Stimulated activated CD4-positive, alpha-beta T cell treated with anti-CD3 and anti-CD28 coated beads, Interleukin-1b, Interleukin-23, amount 100 ng/mL, for 48 hours (primary cell): Measurements from ENCODE around the gene PAXX.

Experiments used
- DNase-seq: peaks from one replicate; pipeline ENCODE4 v3.0.0-alpha.2; 2020

The PAXX gene

DNA sequence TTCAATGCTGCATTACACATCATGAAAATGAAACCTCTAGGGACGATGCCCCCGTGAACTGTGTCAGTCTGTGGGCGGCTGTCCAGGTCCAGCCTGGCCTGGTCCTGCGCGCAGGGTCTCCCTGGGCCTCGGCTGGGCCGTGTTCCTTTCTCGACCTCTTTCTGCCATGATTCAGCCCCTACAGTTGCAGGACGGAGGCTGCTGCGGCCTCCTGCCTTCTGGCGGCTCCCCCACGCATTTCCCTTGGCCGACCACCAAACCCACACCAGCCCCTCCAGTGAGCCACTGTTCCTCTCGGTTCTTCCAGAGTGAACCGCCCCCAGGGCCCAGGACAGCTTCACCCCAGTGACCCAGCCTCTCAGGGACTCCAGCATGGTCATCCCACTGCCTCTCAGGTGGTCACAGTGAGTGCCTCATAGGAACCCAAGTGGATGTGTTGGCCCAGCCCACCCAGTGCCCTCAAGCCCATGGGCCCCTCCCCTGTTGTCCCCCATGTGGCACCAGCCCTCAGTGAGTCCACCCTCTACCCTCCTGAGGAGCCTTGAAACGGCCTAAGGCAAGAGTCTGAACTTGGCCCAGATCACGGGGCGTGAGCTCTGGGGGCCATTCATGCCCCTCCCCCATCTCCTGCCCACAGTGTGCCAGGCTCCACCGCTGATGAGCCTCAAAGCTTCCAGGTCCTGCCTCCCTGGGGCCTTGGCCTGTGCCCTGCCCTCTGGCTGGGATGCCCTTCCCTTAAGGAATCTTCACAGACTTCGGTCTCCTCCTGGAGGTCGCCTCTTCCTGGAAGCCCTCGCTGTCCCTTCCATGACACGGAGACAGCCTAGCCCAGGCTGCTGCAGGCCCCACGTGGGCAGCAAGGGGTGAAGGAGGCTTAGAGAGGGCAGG, 14.1 kb downstream of the PAXX start:
- DNase-seq = no peak

DNA sequence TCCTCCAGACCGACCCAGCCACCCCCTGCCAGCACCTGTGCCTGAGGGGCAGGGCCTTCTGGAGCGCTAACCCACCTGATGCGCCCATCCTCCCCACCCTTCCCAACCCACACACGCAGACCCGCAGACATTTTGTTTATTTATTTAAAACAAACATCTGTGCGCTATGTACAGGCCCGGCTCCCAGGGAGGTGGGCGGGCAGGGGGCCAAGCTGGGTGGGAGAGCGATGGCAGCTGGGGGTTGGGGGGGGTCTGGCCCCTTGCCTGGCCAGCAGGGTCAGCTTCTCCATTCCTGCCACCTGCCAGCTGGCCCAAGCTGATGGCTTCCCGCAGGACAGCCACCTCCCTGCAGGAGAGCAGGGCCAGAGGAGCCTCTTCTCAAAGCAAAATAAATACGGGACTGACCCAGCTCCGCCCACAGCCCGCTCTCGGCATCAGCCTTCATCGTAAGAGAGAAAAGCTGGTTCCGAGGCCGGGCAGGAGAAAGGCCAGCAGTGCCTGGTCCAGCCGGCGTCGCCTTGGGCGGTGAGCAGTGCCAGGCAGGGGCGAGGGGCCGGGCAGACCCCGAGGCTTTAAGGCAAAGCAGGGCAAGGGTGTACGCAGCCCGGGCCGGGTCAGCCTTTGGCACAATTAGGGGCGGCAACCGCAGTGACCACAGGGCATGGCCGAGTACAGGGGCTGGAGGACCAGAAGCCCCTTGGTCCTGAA, 15.0 kb downstream of the PAXX start:
- DNase-seq = no peak

DNA sequence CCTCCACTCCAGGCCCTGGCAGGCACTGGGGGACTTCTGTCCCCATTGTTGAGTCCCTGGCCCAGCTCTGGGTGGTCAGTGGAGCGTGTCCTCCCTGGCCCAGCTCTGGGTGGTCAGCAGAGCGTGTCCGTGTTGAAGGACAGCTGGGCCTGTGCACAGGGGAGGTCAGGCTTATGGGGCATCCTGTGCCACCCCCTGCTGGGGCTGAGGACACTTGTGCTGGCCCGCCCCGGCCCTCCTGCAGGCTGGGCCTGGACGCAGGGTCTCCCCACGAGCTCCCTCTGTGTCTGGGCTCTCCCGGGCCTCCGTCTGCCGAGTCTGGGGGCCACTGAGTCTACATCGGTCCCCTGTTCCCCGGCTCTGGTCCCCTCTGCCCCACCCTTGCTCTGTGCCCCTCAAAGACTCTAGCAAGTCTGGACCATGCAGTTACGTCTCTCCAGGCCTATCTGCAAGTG, 15.6 kb downstream of the PAXX start:
- DNase-seq = no peak

DNA sequence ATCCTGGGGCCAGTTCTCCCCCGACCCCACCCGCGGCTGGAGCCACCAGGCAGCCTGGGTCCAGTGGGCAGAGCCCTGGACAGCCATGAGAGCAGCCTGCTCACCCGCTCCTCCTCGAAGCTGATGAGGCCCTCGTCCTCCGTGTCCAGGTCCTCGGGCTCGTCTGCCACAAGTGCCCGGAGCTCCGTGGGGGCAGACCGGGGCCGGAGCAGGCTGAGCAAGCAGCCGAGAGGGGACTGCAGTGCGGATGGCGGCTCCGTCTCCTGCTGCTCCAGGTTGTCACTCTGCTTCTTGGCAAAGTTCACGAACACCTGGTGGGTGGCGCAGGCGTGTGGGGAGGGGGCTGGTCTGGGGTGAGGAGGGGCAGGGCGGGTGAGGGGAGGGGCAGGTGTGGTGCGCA, 16.1 kb downstream of the PAXX start:
- DNase-seq = no peak

GRCh38 chr9:137009217-137009616, 17.0 kb downstream of the PAXX start:
- DNase-seq = no peak

GRCh38 chr9:137009938-137010732, 17.9 kb downstream of the PAXX start:
- no peak for DNase-seq

GRCh38 chr9:137011156-137011555, 18.9 kb downstream of the PAXX start:
- DNase-seq = no peak

GRCh38 chr9:137011907-137012675, 19.9 kb downstream of the PAXX start:
- DNase-seq = no peak

DNA sequence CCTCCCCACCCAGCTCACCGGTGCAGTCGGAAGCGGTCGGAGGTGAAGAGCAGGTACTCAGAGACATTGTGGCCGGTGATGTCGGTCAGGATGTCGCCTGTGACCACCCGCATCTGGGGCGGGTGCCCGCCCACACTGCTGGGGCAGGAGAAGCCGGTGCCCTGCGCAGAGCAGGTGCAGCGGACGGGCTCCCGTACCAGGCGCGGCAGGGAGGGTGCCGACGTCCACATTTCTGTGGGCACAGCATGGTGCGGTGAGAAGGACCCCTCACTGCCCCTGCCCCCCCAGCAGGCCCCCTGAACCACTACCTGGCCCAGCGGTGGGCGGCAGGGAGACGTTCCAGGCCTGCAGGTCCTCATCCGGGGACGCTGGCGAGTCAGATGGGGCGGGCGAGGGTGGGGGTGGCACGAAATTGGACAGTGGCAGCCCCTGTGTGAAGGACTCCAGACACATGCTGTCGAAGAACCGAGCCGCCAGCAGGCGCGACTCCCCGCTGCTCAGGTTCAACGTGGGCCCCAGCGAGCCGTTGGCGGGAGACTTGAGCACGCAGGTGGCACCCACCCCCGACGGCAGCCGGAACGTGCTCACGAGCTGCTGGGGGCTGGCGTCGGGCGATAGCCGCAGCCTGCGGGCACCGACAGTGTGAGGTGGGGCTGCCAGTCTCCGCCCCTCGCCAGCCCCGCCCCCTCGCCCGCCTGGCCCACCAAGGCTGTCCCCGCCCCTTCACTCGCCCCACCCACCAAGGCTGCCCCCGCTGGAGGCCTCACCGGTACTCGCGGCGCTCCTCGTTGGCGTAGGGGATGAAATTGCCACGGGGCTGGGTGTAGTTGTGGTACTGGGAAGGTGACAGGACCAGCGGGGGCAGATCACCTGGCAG, 20.7 kb downstream of the PAXX start:
- no peak for DNase-seq

DNA sequence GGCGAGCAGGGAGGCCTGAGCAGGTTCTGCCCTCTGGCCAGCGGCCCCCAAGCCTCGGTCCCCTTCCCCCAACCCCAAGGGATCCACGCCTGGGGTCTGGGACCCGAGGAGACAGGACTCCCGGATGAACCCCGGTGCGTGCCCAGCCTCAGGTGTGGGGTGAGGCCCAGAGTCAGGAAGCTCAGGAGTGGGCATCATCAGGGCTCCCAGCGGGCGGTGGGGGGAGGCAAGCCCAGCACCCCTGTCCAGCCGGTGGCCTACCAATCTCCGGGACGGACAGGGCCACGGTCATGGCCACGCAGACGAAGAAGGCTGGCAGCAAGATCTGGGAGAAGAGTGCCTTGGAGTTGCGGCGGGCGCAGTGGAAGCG, 21.3 kb downstream of the PAXX start:
- no peak for DNase-seq

GRCh38 chr9:137014166-137014565, 21.9 kb downstream of the PAXX start:
- DNase-seq = no peak

- DNase-seq = no peak
These were observed 22.7 kb downstream of the PAXX start for GRCh38 chr9:137014776-137015539.

- DNase-seq = no peak
These were observed 23.3 kb downstream of the PAXX start for GRCh38 chr9:137015540-137015930.

GRCh38 chr9:137015976-137016375, 23.8 kb downstream of the PAXX start:
- DNase-seq = no peak

DNA sequence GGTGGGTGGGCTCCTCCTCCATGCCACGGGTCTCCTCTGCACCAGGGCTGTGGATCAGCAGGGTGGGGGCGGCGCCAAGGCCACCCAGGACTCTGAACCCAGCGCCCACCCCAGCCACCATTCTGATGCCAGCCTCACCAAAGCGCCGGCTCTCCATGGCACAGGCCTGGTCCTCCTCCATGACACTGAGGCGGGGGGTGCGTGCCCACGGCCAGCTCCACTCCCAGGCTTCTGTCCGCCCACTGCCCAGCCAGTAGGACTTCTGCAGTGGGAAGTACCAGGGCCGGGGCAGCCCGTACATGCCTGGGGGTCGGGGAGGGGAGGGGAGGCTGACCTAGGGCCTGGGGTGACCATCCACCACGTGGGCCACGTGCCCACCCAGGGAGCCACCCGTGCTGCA, 24.2 kb downstream of the PAXX start:
- DNase-seq = no peak

DNA sequence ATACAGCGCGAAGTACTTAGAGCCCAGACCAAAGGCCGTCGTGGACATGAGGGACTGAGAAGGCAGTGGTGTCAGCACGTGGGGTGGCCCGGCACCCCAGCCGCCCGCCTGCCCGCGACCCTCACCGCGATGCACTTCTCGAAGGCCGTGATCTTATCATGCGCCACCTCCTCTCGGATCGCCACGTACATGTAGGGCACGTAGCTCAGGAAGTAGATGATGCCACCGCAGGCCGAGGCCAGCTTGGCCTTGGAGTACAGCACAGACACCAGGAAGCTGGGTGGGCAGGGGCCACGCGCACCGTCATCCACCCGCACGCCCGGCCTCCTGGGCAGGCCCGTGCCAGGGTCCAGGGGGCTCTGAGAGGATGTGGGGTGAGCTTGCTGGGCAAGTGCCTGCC, 24.8 kb downstream of the PAXX start:
- no peak for DNase-seq

DNA sequence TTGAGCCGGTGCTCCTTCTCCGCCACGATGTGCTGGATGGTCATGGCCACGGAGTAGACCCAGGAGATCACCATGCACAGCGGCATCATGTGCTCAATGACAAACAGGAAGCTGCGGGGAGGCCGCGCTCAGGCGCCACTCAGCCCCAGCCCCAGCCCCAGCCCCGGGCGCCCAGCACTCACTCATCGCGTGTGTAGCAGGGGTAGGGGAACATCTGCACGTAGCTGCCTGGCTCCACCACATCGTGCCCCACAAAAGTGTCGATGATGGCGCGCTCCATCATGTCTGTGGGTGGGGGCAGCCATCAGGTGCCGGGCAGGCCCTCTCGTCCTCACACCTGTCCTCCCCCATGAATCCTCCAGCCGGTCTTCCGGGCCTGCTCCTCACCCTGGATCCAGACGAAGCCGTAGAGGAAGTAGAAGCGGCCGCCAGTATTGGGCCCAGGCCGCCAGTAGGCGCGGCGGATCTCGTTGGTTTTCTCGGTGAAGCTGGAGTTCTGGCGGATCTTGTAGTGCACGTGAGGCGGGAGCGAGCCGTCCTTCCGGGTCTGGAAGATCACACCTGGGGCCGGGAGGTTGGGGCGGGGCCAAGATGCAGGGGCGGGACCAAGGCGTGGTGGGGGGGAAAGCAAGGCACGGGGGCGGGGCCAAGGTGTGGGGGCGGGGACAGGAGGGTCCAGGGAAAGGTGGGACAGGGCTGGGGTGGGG, 25.7 kb downstream of the PAXX start:
- DNase-seq = no peak

- DNase-seq = no peak
These were observed 26.7 kb downstream of the PAXX start for GRCh38 chr9:137018761-137019559.
